Activated CD4-positive, alpha-beta T cell treated with anti-CD3 and anti-CD28 coated beads, Interleukin-2, amount 50 U/mL, for 1 hour (primary cell): ENCODE results near the gene MCTP2.

Source experiments
- DNase-seq: peaks from one replicate; pipeline ENCODE4 v3.0.0-alpha.2; 2020

Gene MCTP2

DNA sequence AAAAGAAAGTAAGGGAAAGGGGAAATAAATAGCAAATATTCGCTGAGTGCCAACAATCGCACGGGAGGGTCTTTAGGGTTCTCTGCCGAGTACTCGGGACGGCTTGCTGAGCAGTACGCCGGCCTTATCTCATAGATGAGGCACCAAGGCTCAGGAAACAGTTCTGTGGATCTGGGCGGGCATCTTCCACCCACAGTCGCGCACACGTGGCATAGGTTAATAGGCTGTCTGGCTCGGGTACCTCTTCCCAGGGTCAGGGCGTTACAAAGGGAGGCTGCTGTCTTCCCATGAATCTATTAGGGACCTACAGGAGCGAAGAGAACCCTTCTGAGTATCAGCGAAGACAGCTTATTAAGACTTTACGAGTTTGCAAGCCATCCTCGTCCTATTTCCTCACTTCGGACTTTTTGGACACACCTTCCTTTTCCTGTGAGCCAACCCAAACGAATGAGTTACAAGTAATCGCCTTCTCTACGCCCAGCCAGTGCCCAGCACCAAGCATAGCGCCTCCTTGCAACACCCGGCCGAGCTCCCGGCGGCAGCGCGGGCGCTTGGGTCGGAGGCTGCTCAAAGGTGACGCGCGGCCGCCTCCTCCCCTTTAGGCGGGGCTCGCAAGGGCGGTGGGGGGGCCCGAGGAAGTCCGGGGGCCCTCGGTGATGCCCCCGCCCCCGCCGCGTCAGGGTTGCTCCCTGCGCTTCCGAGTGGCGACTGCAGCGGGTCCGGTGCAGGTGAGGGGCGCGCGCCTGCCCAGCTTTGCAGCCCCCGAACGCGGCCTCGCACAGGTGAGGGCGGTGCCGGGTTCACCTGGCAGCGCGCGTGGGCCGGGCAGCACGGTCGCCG lies at the start of gene MCTP2:
Gene MCTP2 (plus strand): TSS at position 679 of the 840 bp plus-strand sequence. CDS start 66,705 bp downstream, outside the sequence.
- peak; percentile 74 for DNase-seq

DNA sequence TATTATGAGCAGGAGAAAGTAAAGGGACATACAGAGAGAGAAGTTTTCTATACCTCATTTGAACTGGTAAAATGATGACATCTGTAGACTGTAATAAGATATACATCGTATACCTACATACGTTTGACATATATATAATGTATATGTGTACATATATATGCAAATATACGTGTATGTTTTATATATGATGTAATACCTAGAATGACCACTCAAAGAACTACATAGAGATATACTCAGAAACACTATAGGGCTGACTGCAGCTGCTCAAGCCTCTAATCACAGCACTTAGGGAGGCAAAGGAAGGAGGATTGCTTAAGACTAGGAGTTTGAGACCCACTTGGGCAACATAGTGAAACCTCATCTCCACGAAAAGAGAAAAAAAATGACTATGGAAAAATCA lies 48.5 kb upstream of the MCTP2 start:
- DNase-seq, result no peak

DNA sequence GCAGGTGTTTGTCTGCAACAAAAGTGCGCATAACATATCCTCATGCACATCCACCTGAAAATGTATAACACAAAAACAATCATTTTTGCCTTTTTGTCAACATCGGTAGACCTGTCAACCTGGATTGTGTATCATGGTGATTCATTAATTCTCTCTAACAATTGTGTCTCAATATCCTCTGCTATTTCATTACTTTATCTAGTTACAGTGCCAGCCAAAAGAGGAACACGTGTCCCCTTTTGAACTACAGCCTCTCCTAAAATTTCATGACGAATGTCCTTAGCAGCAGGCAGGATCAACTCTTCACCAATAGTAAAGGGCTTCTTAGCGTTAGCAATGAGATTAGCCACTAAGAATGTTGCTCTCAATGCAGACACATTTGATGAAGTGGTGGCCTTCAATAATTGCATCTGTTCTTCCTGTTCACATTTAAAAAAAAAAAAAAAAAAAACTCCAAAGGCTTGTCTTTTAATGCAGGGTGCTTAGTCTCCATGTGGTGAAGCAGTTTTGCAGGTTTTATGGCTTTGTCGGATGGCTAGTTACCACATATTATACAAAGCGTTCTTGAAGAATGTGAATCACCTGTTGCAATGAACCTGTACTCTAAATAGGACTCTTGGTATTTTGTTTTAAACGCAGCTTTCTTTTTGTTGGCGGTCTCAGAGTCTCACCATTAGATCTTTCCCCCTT lies 45.7 kb upstream of the MCTP2 start:
- DNase-seq, result no peak

- no peak for DNase-seq
Observed at GRCh38 chr15:94186770-94187331, 44.5 kb upstream of the MCTP2 start.

GRCh38 chr15:94193906-94194305 lies 37.5 kb upstream of the MCTP2 start:
- no peak for DNase-seq

DNA sequence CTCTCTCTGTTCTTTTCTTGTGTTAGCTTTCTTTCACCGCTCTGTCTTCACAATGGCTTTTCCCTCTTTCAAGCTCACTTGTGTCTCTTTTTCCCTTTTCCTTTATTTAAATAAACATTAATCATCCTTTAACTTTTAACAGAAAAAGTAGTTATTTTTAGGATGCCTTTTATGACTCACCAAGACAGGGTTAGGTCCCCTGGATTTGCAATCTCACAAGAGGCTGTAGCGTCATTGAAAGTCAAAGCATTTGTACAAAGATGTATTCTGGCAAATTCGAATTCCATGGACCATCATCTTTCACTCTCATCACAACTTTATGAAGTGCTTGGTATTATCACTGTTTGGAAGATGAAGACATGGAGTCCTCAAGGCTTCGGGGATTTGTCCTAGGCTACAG lies 34.8 kb upstream of the MCTP2 start:
- no peak for DNase-seq

GRCh38 chr15:94198633-94199032 lies 32.7 kb upstream of the MCTP2 start:
- DNase-seq, result no peak

DNA sequence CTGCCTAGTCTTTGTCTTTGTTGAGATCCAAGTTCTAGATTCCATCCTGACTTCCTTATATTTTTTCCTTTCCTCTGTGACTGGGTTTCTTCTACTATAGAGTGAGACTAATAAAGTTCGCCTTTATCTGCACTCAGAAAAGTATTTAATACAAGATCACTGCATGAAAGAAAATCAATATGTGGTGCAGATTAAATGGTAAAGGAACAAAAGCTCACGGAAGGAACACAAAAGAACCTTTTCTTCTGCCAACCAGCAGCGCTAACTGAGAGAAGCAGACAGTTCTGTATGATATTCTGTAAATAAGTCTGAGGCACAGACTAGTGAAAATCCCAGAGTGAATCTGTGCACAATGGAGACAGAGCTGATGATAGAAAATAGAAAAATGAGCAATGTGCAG lies 31.6 kb upstream of the MCTP2 start:
- DNase-seq, result no peak

GRCh38 chr15:94203306-94203705 lies 28.1 kb upstream of the MCTP2 start:
- DNase-seq, result no peak

GRCh38 chr15:94205366-94205765 lies 26.0 kb upstream of the MCTP2 start:
- DNase-seq, result no peak

DNA sequence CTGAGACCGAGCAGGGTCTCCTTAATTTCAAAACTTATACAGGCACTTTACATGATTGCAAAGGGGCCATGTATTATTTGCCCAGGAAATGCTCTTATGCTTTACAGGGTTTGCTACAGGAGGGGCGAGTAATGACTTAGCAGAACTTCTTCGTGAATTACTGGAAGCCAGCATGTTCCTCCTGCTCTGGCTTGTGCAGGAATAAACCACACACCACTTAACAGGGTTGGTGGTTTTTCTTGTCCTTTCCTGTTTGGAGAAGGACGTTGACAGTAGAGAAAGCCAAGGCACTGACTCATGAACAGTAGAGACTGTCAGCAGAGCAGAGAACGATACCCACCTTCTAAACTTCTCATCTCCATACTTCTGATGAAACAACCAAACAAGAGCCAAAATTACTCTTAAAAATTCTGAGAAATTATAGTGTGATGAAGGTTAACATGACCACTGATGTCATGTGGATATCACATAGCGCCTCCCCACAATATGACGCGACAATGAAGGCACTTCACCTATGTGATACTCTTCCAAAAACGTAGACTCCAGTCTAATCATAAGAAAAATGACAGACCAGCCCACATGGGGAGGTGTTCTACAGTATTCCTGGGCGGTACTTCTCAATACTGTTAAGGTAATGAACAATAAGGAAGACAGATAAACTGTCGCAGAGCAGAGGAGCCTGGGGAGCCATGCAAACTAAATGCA lies 24.7 kb upstream of the MCTP2 start:
- DNase-seq, result no peak

DNA sequence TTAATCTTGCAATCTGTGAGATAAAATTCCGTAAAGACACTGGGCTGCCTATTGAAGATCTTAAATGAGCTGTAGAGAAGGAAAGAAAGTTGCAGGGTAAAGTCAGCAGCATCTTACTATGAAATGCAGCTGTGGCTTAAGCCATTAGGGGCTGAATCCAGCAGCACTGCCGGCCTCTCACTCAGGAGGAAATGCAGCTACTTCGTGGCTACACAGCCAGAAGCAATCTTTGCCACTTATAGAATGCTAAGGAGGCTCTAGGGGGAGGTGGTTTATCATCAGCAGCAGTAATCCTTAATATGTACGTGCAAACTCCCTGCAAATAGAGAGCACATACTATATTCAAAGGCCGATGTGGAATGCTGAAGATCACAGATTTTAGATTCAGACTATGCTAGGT lies 19.1 kb upstream of the MCTP2 start:
- DNase-seq, result no peak

DNA sequence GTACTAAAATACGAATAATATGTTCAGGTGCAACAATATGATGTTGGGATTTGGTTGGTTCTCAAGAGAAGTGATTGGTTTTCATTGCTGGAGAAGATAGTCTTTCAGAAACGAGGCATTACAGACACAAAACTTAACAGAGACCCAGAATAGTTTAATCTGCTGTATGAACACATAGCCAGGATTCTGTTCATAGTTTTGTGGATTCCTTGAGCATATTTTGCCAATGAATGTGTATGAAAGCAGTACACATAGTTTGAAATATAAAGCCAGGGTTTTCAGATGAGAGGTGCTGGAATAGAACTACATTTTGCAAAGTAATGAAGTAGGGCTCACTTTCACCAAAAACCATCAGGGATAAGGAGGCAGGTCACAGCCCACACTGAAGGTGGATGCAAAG lies 5.7 kb upstream of the MCTP2 start:
- no peak for DNase-seq

DNA sequence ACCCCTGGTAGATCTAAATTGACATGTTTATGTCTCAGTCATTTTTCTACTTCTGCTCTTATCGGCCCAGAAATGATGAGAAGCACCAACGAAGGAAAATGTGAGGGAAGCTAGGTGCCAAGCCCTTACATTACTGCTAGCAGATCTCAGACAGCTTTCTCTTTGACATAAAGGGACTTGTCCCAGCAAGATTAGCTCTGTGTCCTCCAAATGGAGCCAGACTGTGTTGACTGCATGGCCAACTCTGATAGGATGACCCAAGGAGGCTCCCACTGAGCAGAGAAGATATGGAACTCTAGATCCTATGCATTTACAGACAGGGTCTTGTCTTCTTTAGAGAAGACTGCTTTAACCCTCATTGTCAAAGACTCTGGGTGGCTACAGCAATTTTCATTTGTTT lies 2.8 kb upstream of the MCTP2 start:
- no peak for DNase-seq

- DNase-seq, result peak; percentile 5
Observed at GRCh38 chr15:94229591-94230369, 1.6 kb upstream of the MCTP2 start.

DNA sequence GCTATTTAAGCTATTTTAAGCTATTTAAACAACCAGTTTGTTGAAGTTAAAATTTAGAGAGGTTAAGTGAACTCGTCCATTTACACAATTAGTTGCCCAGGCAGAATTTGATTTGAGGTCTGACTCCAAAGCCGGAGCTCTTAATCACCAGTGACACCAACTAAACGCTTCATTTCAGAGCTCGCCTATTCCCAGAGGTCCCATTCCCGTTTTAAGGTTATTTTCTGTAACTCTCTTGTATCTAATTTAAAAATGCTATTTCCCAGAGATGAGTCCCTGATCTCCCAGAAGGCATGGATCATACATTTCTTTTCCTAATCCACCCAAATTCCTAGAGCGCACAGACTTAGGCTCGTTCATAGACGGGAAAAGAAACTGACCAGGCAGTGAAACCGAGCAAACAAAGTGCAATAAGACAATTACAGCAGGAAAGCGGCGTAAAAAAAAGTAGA lies 904 bp upstream of the MCTP2 start:
- no peak for DNase-seq

GRCh38 chr15:94231723-94232468 lies 535 bp downstream of the MCTP2 start:
- DNase-seq, result peak; percentile 8

DNA sequence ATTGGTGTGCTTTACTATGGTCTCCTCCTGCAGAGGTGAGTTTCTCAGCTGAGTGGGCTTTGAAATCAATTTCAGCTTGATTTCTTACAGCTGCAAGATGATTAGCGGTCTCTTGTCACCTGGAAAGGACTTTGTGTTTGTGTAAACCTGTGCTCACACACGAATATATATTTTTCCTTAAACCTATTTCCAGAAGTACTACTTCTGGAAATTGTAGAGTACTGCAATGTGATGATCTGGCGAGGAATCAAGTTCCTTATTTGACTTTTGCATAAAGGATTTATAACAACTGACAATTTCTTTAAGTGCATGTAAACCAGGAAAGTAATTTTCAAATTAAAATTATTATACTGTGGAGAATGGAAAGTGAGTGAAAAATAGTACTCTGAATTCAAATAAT lies 2.1 kb downstream of the MCTP2 start:
- DNase-seq, result no peak

GRCh38 chr15:94234300-94234699 lies 2.9 kb downstream of the MCTP2 start:
- DNase-seq, result no peak

GRCh38 chr15:94235041-94235440 lies 3.7 kb downstream of the MCTP2 start:
- DNase-seq, result no peak

GRCh38 chr15:94235646-94236045 lies 4.3 kb downstream of the MCTP2 start:
- no peak for DNase-seq

GRCh38 chr15:94236608-94237007 lies 5.2 kb downstream of the MCTP2 start:
- no peak for DNase-seq
